Measurements from ENCODE around the gene POLE. TPM values are rescaled to one million over a fixed set of nuclear protein-coding genes. Genes with fewer than 3 reads are reported as not detected.

Gene POLE
- total RNA-seq, 1 experiment from 2014 or later = 62.9 TPM

DNA sequence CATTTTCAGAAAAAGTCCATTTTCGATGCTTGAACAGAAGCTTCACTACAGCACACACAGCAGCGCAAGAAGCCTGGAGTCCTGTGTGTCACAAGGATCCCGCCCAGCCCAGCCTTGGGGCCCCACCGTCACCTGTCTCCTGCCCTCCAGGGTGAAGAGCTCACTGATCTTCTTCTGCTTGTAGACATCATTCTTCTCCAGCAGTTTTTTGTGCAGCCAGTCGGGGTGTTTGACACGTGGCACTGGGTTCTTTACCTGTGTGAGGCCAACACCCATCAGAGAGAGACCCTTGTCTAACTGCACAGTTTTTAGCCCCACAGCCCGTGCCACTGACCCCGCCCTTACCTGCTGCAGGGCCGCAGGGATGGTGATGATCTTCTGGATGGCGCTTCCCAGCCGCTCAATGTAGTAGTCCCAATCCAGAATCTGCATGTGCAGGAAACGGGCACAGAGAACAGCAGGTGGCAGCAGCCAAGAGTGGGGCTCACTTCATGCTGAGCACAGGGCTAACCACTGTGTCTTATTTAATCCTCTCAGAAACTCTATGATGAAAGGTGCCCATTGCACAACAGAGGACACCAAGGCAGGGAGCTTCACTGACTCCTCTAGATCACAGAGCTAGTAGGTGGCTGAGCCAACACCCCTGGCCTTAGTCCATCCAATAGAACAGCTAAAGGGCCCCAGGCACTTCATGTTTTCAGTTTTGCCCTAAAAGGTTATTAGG lies 30.0 kb downstream of the POLE start:
- TF ChIP-seq, protein P1, sequence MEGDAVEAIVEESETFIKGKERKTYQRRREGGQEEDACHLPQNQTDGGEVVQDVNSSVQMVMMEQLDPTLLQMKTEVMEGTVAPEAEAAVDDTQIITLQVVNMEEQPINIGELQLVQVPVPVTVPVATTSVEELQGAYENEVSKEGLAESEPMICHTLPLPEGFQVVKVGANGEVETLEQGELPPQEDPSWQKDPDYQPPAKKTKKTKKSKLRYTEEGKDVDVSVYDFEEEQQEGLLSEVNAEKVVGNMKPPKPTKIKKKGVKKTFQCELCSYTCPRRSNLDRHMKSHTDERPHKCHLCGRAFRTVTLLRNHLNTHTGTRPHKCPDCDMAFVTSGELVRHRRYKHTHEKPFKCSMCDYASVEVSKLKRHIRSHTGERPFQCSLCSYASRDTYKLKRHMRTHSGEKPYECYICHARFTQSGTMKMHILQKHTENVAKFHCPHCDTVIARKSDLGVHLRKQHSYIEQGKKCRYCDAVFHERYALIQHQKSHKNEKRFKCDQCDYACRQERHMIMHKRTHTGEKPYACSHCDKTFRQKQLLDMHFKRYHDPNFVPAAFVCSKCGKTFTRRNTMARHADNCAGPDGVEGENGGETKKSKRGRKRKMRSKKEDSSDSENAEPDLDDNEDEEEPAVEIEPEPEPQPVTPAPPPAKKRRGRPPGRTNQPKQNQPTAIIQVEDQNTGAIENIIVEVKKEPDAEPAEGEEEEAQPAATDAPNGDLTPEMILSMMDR (conservative IDR thresholded peaks at IDR 0.05) = no peak
- TF ChIP-seq EZH2 (IDR thresholded peaks at IDR 0.05; ENCODE audit: low read depth) = no peak
- no peaks in the 10 kb centered on the region for H3K4me1 ChIP-seq (replicated peaks; ENCODE audit: insufficient read depth)
- no peak for DNase-seq
- H3K9me2 ChIP-seq (ENCODE audit: insufficient read depth) = no peaks in the 10 kb centered on the region
- H3K4me3 ChIP-seq = no peak overlapping the region
- no peaks in the 10 kb centered on the region for H3K27me3 ChIP-seq (ENCODE audit: insufficient read depth, low read depth)
- no peak overlapping the region for H3K4me2 ChIP-seq
- no peaks in the 10 kb centered on the region for H3K79me2 ChIP-seq (ENCODE audit: low read depth)
- ChIA-PET POLR2A (ENCODE audit: unreplicated experiment) (interaction anchor here (0.5 kb wide), 1 partner anchor 536 kb away, joined by 3 read pairs; no protein-coding TSS in a partner anchor), CTCF (interaction anchor here (0.6 kb wide), 1 partner anchor 335 kb away, joined by 8 read pairs; no protein-coding TSS in a partner anchor)
- no peak overlapping the region for H2AFZ ChIP-seq
- intact Hi-C loops (cut with micrococcal nuclease; ENCODE audit: unreplicated experiment) = no loop called here
- H3K9me3 ChIP-seq (ENCODE audit: insufficient read depth, low read depth) = no peaks in the 10 kb centered on the region
- H3F3A ChIP-seq (ENCODE audit: insufficient read depth, low read depth) = 0 out of 2 replicates have a peak, but pooled peaks cover 5% of the 10 kb centered on the region
- H4K20me1 ChIP-seq (ENCODE audit: insufficient read depth) = no peaks in the 10 kb centered on the region; the same call in 1 of the 2 replicates
- peaks cover 23% of the 10 kb centered on the region for H3K36me3 ChIP-seq (ENCODE audit: low read depth)
- no peak overlapping the region for H3K27ac ChIP-seq
- BruUV-seq (replicated peaks) = no TSS peak

- H3K9me2 ChIP-seq (ENCODE audit: insufficient read depth) = no peaks in the 10 kb centered on the region
- no peak overlapping the region for H2AFZ ChIP-seq
- no peak for TF ChIP-seq EZH2 (IDR thresholded peaks at IDR 0.05; ENCODE audit: low read depth)
- TF ChIP-seq, protein P1 (conservative IDR thresholded peaks at IDR 0.05) = no peak
- no peaks in the 10 kb centered on the region for H3K9me3 ChIP-seq (ENCODE audit: insufficient read depth, low read depth)
- POLR2A ChIA-PET (ENCODE audit: unreplicated experiment) = no interaction called here
- CTCF ChIA-PET = no interaction called here
- intact Hi-C loops (cut with micrococcal nuclease; ENCODE audit: unreplicated experiment) = no loop called here
- no peak for DNase-seq
- H3K4me3 ChIP-seq = no peak overlapping the region
- H3K36me3 ChIP-seq (ENCODE audit: low read depth) = peaks cover 17% of the 10 kb centered on the region; the same call in 1 of the 2 replicates
- no peaks in the 10 kb centered on the region for H3K27me3 ChIP-seq (ENCODE audit: insufficient read depth, low read depth)
- H3K4me1 ChIP-seq (replicated peaks; ENCODE audit: insufficient read depth) = no peaks in the 10 kb centered on the region
- no peak overlapping the region for H3K4me2 ChIP-seq
- no TSS peak for BruUV-seq (replicated peaks)
- no peaks in the 10 kb centered on the region; the same call in 1 of the 2 replicates for H4K20me1 ChIP-seq (ENCODE audit: insufficient read depth)
- H3K27ac ChIP-seq = no peak overlapping the region
- 0 out of 2 replicates have a peak, but pooled peaks cover 5% of the 10 kb centered on the region for H3F3A ChIP-seq (ENCODE audit: insufficient read depth, low read depth)
- H3K79me2 ChIP-seq (ENCODE audit: low read depth) = no peaks in the 10 kb centered on the region
These were observed 33.4 kb downstream of the POLE start for GRCh38 chr12:132653567-132654290.

DNA sequence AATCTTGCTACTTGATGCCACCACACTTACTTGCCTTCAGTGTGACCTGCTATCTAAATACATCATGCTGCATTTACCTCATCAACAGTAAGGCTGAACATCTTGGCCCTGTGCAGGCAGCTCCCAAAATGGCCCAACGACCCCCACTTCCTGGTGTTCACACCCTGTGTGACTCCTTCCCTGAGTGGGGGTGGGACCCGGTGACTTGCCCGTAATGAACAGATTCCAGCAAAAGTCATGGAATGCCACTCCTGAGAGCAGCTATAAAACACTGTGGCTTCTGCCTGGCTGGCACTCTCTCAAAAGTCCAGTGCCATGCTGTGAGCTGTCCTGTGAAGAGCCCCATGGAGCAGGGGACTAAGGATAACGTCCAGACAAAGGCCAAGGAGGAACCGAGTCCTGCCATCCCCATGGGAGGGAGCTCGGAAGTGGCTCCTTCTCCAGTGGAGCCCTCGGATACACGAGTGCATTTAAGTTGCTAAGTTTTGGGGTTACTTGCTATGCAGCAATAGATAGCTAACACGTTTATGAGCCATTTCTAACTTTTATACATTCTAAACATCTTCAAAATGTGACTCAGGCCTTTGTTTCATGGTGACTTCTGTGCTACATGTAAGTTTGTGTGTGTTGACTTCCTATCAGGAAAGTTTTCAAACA lies 35.6 kb downstream of the POLE start:
- no peaks in the 10 kb centered on the region for H3K27me3 ChIP-seq (ENCODE audit: insufficient read depth, low read depth)

More for the DNA sequence above, 35.6 kb downstream of the POLE start:
- Histone ChIP-seq H2AFZ (no peak overlapping the region), H3K4me2 (no peak overlapping the region), H3F3A (ENCODE audit: insufficient read depth, low read depth) (no peaks in the 10 kb centered on the region), H3K9me2 (ENCODE audit: insufficient read depth) (no peaks in the 10 kb centered on the region), H3K79me2 (ENCODE audit: low read depth) (no peaks in the 10 kb centered on the region), H3K4me3 (no peak overlapping the region), H3K27ac (no peak overlapping the region), H3K9me3 (ENCODE audit: insufficient read depth, low read depth) (no peaks in the 10 kb centered on the region), H3K4me1 (replicated peaks; ENCODE audit: insufficient read depth) (no peaks in the 10 kb centered on the region), H4K20me1 (ENCODE audit: insufficient read depth) (no peaks in the 10 kb centered on the region), H3K36me3 (ENCODE audit: low read depth) (peaks cover 14% of the 10 kb centered on the region; the same call in 1 of the 2 replicates)
- CTCF ChIA-PET = no interaction called here
- intact Hi-C loops (cut with micrococcal nuclease; ENCODE audit: unreplicated experiment) = no loop called here
- no peak for DNase-seq
- BruUV-seq (replicated peaks) = no TSS peak
- POLR2A ChIA-PET (ENCODE audit: unreplicated experiment) = no interaction called here
- TF ChIP-seq, protein P1 (conservative IDR thresholded peaks at IDR 0.05) = no peak
- no peak for TF ChIP-seq EZH2 (IDR thresholded peaks at IDR 0.05; ENCODE audit: low read depth)
